Left ventricle myocardium inferior (tissue), 1 donor: Measurements from ENCODE around the gene MIR17HG. TPM values are rescaled to one million over a fixed set of nuclear protein-coding genes. Genes with fewer than 3 reads are reported as not detected.

ENCODE experiments used
- DNase-seq: peaks from one replicate; pipeline ENCODE4 v3.0.0-alpha.2; 2020
- H3K27ac ChIP-seq: fragments of 200-600 bp; replicated peaks from 2 replicates; pipeline ENCODE4 v1.8.0; 2021
- H3K27me3 ChIP-seq: fragments of 200-600 bp; 2 replicates; pipeline ENCODE4 v1.8.0; 2021; ENCODE audit warnings: low read depth
- H3K36me3 ChIP-seq: fragments of 200-600 bp; 2 replicates; pipeline ENCODE4 v1.8.0; 2021
- H3K4me1 ChIP-seq: fragments of 200-600 bp; 2 replicates; pipeline ENCODE4 v1.8.0; 2021
- H3K4me3 ChIP-seq: fragments of 200-600 bp; 2 replicates; pipeline ENCODE4 v1.8.0; 2021; ENCODE audit warnings: mild to moderate bottlenecking, moderate library complexity
- H3K9me3 ChIP-seq: fragments of 200-600 bp; replicated peaks from 2 replicates; pipeline ENCODE4 v1.8.0; 2021
- intact Hi-C: fragments of 100-400 bp; cut with micrococcal nuclease; formaldehyde crosslinking; loops from one replicate; pipeline ENCODE4 v1.11.0; 2022
- total RNA-seq: library from RNA; stranded (reverse); fragmentation: NEBNext Ultra II Directional; extraction: Animal tissue kit (Norgen Biotek cat#: 25700); gene quantifications from one replicate; pipeline ENCODE4 v1.2.1, GENCODE V29; 2021
- TF ChIP-seq, protein P1 (sequence below): fragments of 200-600 bp; IDR thresholded peaks from 2 replicates; pipeline ENCODE4 v1.8.0; 2021; ENCODE audit warnings: antibody characterized with exemption, mild to moderate bottlenecking, borderline replicate concordance
- donor health status: DM: no; HTN: yes; CAD: no; lungs with severe emphysema.

MIR17HG gene
- total RNA-seq, 1 donor from 2014 or later: 1.3 TPM

DNA sequence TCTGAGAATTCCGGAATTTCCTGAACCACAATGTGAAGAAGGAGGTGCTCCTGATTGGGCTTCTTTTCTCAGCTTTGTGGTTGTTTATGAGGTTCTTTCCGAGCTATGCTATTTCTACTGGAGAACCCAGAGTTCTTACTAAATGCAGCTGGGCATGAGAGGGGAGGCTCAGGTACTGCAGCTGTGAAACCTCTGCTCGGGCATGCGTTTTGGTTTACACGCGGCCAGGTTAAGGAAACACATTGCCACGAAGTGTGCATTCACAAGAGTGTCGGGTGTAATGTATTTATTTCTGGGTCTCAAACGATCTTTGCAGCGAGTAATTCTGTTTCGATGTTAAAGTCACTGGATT is 661 bp upstream of the MIR17HG start:
- Histone ChIP-seq H3K4me3 (peak overlapping the region; percentile 89), H3K27me3 (peaks cover 6% of the 10 kb centered on the region), H3K27ac (peak overlapping the region; percentile 98), H3K4me1 (peaks cover 35% of the 10 kb centered on the region), H3K9me3 (no peaks in the 10 kb centered on the region), H3K36me3 (peaks cover 19% of the 10 kb centered on the region)
- no peak for DNase-seq
- intact Hi-C loops: no loop called here
- TF ChIP-seq, protein P1, sequence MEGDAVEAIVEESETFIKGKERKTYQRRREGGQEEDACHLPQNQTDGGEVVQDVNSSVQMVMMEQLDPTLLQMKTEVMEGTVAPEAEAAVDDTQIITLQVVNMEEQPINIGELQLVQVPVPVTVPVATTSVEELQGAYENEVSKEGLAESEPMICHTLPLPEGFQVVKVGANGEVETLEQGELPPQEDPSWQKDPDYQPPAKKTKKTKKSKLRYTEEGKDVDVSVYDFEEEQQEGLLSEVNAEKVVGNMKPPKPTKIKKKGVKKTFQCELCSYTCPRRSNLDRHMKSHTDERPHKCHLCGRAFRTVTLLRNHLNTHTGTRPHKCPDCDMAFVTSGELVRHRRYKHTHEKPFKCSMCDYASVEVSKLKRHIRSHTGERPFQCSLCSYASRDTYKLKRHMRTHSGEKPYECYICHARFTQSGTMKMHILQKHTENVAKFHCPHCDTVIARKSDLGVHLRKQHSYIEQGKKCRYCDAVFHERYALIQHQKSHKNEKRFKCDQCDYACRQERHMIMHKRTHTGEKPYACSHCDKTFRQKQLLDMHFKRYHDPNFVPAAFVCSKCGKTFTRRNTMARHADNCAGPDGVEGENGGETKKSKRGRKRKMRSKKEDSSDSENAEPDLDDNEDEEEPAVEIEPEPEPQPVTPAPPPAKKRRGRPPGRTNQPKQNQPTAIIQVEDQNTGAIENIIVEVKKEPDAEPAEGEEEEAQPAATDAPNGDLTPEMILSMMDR: no peak

DNA sequence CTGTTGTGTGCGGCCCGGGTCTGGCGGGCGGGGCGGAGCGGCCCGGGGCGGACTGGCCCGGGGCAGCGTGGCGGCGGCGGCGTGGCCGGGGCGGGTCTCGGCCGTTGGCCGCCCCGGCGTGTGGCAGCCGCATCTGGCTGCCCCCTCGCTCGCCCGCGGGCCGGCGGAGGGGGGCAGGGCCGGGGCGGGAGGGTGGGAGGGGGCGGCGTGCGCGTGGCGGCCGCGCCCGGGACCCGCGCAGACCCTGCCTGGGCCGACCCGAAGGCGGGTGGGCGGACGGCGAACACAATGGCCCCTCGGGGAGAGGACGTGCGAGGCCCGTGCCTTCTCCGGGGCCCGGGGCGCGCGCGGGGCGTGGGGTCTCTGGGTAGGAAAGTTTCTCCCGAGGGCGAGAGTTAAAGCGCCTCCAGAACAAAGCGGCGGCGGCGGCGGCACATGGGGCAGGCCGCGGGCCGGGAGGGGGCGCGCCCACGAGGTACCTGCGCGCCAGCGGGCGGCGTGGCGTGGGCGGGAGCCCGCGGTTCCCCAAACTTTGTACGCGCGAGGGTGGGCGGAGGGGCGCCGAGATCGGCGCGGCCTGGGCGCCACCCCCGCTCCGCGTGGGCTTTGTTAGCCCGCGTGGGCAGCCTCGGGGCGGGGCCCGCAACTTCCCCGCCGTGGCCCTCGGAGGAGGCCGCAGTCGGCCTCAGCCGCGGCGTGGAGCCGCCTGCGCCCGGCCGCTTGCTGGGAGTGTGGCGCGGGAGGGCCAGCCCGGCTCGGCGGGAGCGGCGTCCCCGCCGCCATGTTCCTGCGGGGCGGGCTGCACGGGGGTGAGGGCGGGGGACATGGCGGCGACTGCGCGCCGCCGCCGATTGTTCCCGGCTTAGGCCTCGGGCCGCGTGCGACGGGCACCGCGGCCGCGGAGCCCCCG is 764 bp downstream of the MIR17HG start:
- Histone ChIP-seq H3K27me3 (no peaks in the 10 kb centered on the region), H3K36me3 (peaks cover 21% of the 10 kb centered on the region), H3K4me1 (peaks cover 44% of the 10 kb centered on the region), H3K4me3 (peak overlapping the region; percentile 89), H3K9me3 (no peaks in the 10 kb centered on the region), H3K27ac (peak overlapping the region; percentile 98)
- TF ChIP-seq, protein P1: peak; percentile 20
- intact Hi-C loops: no loop called here
- peak; percentile 46 for DNase-seq

DNA sequence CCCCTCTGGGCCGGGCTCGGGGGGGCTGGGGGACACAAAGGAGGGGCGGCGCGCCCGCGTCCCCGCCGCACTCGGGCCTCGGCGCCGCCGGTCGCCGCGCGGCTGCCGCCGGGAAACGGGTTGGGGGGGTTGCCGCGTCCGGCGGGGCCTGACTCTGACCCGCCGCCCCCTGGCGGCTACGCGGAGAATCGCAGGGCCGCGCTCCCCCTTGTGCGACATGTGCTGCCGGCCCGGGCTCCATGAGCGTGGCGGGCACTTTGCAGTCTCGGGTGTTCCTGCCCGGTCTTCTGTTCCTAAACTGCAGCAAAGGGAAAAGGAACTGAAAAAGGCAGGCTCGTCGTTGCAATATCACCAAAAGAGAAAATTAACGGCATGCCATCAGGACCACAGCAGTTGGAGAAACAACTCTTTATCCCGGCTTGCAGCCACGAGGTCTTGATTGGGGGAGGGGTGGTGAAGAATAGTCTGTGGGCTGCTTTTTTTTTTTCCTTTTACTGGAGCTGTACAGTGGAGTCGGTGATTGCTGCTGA is 1.5 kb downstream of the MIR17HG start:
- TF ChIP-seq, protein P1: peak; percentile 96
- peaks cover 23% of the 10 kb centered on the region for H3K36me3 ChIP-seq
- intact Hi-C loops: no loop called here
- H3K9me3 ChIP-seq: no peaks in the 10 kb centered on the region
- H3K4me3 ChIP-seq: peak overlapping the region; percentile 89
- no peaks in the 10 kb centered on the region for H3K27me3 ChIP-seq
- peak; percentile 95 for DNase-seq
- peak overlapping the region; percentile 98 for H3K27ac ChIP-seq
- H3K4me1 ChIP-seq: peaks cover 51% of the 10 kb centered on the region

DNA sequence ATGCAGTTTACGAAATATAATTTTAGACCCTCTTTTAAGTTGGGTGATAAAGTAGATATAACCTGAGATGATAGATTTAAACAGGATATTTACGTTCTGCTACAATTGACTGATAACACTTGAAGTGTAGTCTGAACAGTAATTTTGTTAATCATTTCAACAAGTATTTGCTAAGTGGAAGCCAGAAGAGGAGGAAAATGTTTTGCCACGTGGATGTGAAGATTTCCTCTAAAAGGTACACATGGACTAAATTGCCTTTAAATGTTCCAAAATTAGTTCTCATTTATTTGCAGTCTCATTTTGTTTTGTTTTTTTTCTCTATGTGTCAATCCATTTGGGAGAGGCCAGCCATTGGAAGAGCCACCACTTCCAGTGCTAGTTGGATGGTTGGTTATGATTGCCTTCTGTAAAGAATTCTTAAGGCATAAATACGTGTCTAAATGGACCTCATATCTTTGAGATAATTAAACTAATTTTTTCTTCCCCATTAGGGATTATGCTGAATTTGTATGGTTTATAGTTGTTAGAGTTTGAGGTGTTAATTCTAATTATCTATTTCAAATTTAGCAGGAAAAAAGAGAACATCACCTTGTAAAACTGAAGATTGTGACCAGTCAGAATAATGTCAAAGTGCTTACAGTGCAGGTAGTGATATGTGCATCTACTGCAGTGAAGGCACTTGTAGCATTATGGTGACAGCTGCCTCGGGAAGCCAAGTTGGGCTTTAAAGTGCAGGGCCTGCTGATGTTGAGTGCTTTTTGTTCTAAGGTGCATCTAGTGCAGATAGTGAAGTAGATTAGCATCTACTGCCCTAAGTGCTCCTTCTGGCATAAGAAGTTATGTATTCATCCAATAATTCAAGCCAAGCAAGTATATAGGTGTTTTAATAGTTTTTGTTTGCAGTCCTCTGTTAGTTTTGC is 2.8 kb downstream of the MIR17HG start:
- DNase-seq: no peak
- Histone ChIP-seq H3K27ac (no peak overlapping the region), H3K36me3 (peaks cover 36% of the 10 kb centered on the region), H3K27me3 (no peaks in the 10 kb centered on the region), H3K4me1 (peaks cover 53% of the 10 kb centered on the region), H3K4me3 (no peak overlapping the region), H3K9me3 (no peaks in the 10 kb centered on the region)
- intact Hi-C loops: no loop called here
- TF ChIP-seq, protein P1: no peak

DNA sequence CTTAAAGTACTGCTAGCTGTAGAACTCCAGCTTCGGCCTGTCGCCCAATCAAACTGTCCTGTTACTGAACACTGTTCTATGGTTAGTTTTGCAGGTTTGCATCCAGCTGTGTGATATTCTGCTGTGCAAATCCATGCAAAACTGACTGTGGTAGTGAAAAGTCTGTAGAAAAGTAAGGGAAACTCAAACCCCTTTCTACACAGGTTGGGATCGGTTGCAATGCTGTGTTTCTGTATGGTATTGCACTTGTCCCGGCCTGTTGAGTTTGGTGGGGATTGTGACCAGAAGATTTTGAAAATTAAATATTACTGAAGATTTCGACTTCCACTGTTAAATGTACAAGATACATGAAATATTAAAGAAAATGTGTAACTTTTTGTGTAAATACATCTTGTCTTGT is 3.6 kb downstream of the MIR17HG start:
- Histone ChIP-seq H3K36me3 (peaks cover 45% of the 10 kb centered on the region), H3K27ac (no peak overlapping the region), H3K4me1 (peaks cover 53% of the 10 kb centered on the region), H3K27me3 (no peaks in the 10 kb centered on the region), H3K9me3 (no peaks in the 10 kb centered on the region), H3K4me3 (no peak overlapping the region)
- intact Hi-C loops: no loop called here
- TF ChIP-seq, protein P1: no peak
- DNase-seq: no peak
